ENCODE data around the gene PARP12. TPM values are rescaled to one million over a fixed set of nuclear protein-coding genes. Genes with fewer than 3 reads are reported as not detected.

PARP12 gene
- total RNA-seq, 3 donors from 2014 or later (not counting 1 experiment from before 2014, with no cell fraction given): 116 to 151 (median 130) TPM

- Mint-ChIP-seq H3K27me3 (ENCODE audit: low read depth in 2 of 2) (no peaks in the 10 kb centered on the region), H3K4me1 (peaks cover 14% of the 10 kb centered on the region in 2 donors), H3K4me3 (no peak overlapping the region), H3K27ac (peak overlapping the region in 1 of 2 donors; percentile 25), H3K9me3 (no peaks in the 10 kb centered on the region), H3K36me3 (no peaks in the 10 kb centered on the region)
- intact Hi-C loops (cut with micrococcal nuclease): no loop called here
- Histone ChIP-seq H3K4me3 (ENCODE audit: low read length) (no peak overlapping the region), H3K27me3 (ENCODE audit: control insufficient read depth, insufficient read depth, low read length) (no peaks in the 10 kb centered on the region), H3K4me1 (ENCODE audit: control insufficient read depth, insufficient read depth, low read length) (peaks cover 11% of the 10 kb centered on the region), H3K27ac (ENCODE audit: low read length) (no peak overlapping the region), H3K36me3 (ENCODE audit: control insufficient read depth, insufficient read depth, low read length) (no peaks in the 10 kb centered on the region), H3K9me3 (ENCODE audit: control insufficient read depth, insufficient read depth, low read length) (no peaks in the 10 kb centered on the region)
- WGBS (ENCODE audit: insufficient coverage): 89% methylated on average over 10 of the region's 11 CpGs
- ATAC-seq (no peak), DNase-seq (no peak)
- no peak for TF ChIP-seq CTCF (IDR thresholded peaks at IDR 0.05)
Measured at GRCh38 chr7:139976055-139976837, 86.5 kb downstream of the PARP12 start.

- Histone ChIP-seq H3K27ac (ENCODE audit: low read length) (no peak overlapping the region), H3K4me3 (ENCODE audit: low read length) (no peak overlapping the region), H3K9me3 (ENCODE audit: control insufficient read depth, insufficient read depth, low read length) (no peaks in the 10 kb centered on the region), H3K36me3 (ENCODE audit: control insufficient read depth, insufficient read depth, low read length) (no peaks in the 10 kb centered on the region), H3K27me3 (ENCODE audit: control insufficient read depth, insufficient read depth, low read length) (no peaks in the 10 kb centered on the region), H3K4me1 (ENCODE audit: control insufficient read depth, insufficient read depth, low read length) (no peaks in the 10 kb centered on the region)
- H3K27me3 Mint-ChIP-seq (ENCODE audit: low read depth in 2 of 2): no peaks in the 10 kb centered on the region
- H3K4me3 Mint-ChIP-seq: no peak overlapping the region
- peak overlapping the region in 1 of 2 donors; percentile 8 for H3K27ac Mint-ChIP-seq
- H3K36me3 Mint-ChIP-seq: no peaks in the 10 kb centered on the region
- 90% methylated on average over 13 of the region's 13 CpGs for WGBS (ENCODE audit: insufficient coverage)
- intact Hi-C loops (cut with micrococcal nuclease): no loop called here
- H3K9me3 Mint-ChIP-seq: no peaks in the 10 kb centered on the region
- H3K4me1 Mint-ChIP-seq: peaks cover 0 to 5% of the 10 kb centered on the region in 2 donors
- ATAC-seq (no peak), DNase-seq (no peak)
- no peak for TF ChIP-seq CTCF (IDR thresholded peaks at IDR 0.05)
Measured at GRCh38 chr7:139974179-139974811, 88.5 kb downstream of the PARP12 start.

Other genes with a start within 250 kb of the PARP12 start
- gene TBXAS1, start 233.7 kb downstream of the PARP12 start, total RNA-seq: 100 to 1,000 TPM in 1 of 3 donors, 10 to 100 TPM in 2; 72.7 to 110 (median 88.7) TPM
- 10 to 100 TPM; 25.2 to 38.1 (median 36.1) TPM for gene KDM7A, start 114.0 kb upstream of the PARP12 start, total RNA-seq

All from natural killer cell (primary cell).